GM23338 (cell line): ENCODE data around the gene ROCK2.

ENCODE experiments used
- CREB1 ChIP-seq: fragments of 250-450 bp; sonication (Bioruptor Pico); IDR thresholded peaks from 2 replicates; pipeline ENCODE4 v1.5.0; 2020; ENCODE audit warnings: low read depth, mild to moderate bottlenecking, moderate library complexity
- CTCF ChIP-seq, 2 experiments: fragments of 200-600 bp in 1 of 2; sonication (generic) in 1 of 2; conservative IDR thresholded peaks; 2 replicates each; pipeline versions ENCODE4 v1.5.1 to v1.6.1; 2016 to 2017; ENCODE audit warnings: antibody characterized with exemption in 2 of 2, low read depth in 2 of 2, mild to moderate bottlenecking in 2 of 2, moderate library complexity in 1 of 2
- ETS1 ChIP-seq: IDR thresholded peaks from 2 replicates; pipeline ENCODE4 v1.6.1; 2016; ENCODE audit warnings: antibody characterized with exemption
- EZH2 ChIP-seq: fragments of 200-600 bp; sonication (generic); IDR thresholded peaks from one replicate; pipeline ENCODE4 v1.8.0; 2017; ENCODE audit warnings: antibody characterized with exemption, mild to moderate bottlenecking, low read depth; ENCODE audit not compliant: unreplicated experiment
- EZH2phosphoT487 ChIP-seq: fragments of 200-600 bp; sonication (generic); IDR thresholded peaks from one replicate; pipeline ENCODE4 v1.8.1; 2018; ENCODE audit warnings: antibody characterized with exemption; ENCODE audit not compliant: unreplicated experiment
- JUNB ChIP-seq: IDR thresholded peaks from one replicate; pipeline ENCODE4 v1.6.1; 2016; ENCODE audit warnings: antibody characterized with exemption; ENCODE audit not compliant: unreplicated experiment
- NANOG ChIP-seq: IDR thresholded peaks from 2 replicates; pipeline ENCODE4 v1.6.1; 2016; ENCODE audit warnings: antibody characterized with exemption, borderline replicate concordance
- POLR2AphosphoS5 ChIP-seq: IDR thresholded peaks from 2 replicates; pipeline ENCODE4 v1.6.1; 2016; ENCODE audit warnings: antibody characterized with exemption, low read depth
- REST ChIP-seq: IDR thresholded peaks from one replicate; pipeline ENCODE4 v1.6.1; 2018; ENCODE audit warnings: antibody characterized with exemption; ENCODE audit not compliant: unreplicated experiment
- ZNF114 ChIP-seq: fragments of 250-450 bp; sonication (Bioruptor Pico); IDR thresholded peaks from 2 replicates; pipeline ENCODE4 v1.5.0; 2020; ENCODE audit warnings: mild to moderate bottlenecking, moderate library complexity
- ZNF331 ChIP-seq: fragments of 250-450 bp; sonication (Bioruptor Pico); IDR thresholded peaks from 2 replicates; pipeline ENCODE4 v1.5.0; 2020; ENCODE audit warnings: low read depth, mild to moderate bottlenecking, moderate library complexity
- ZNF462 ChIP-seq: fragments of 250-450 bp; sonication (Bioruptor Pico); IDR thresholded peaks from 2 replicates; pipeline ENCODE4 v1.5.0; 2020; ENCODE audit warnings: mild to moderate bottlenecking, moderate library complexity

GRCh38 chr2:11340717-11341116 is 3.7 kb downstream of the ROCK2 start:
- no peak for TF ChIP-seq EZH2
- TF ChIP-seq REST: no peak
- TF ChIP-seq POLR2AphosphoS5: no peak
- TF ChIP-seq EZH2phosphoT487: no peak
- no peak for TF ChIP-seq CTCF (conservative IDR thresholded peaks at IDR 0.05; ENCODE audit: low read depth in 2 of 2)
- TF ChIP-seq CREB1 (CRISPR knock-in tag): no peak
- no peak for TF ChIP-seq ZNF462 (CRISPR knock-in tag)
- no peak for TF ChIP-seq JUNB
- no peak for TF ChIP-seq ZNF114 (CRISPR knock-in tag)
- no peak for TF ChIP-seq NANOG
- no peak for TF ChIP-seq ETS1
- no peak for TF ChIP-seq ZNF331 (CRISPR knock-in tag)
